Endodermal cell (in vitro differentiated cells): ENCODE measurements around the gene POLR3E. TPM values are rescaled to one million over a fixed set of nuclear protein-coding genes. Genes with fewer than 3 reads are reported as not detected.

Experiments
- DNase-seq: peaks from one replicate; pipeline ENCODE4 v3.0.0-alpha.2; 2017
- H3K27ac ChIP-seq: 2 replicates; pipeline ENCODE4 v1.5.1; 2013; ENCODE audit warnings: mild to moderate bottlenecking, low read depth, low read length, moderate library complexity
- H3K27me3 ChIP-seq: 2 replicates; pipeline ENCODE4 v1.6.1; 2013; ENCODE audit warnings: mild to moderate bottlenecking, low read length, moderate library complexity; ENCODE audit not compliant: insufficient read depth, control insufficient read depth, poor library complexity, severe bottlenecking
- H3K36me3 ChIP-seq: 2 replicates; pipeline ENCODE4 v1.7.0; 2013; ENCODE audit warnings: mild to moderate bottlenecking, low read length, moderate library complexity; ENCODE audit not compliant: control insufficient read depth, insufficient read depth
- H3K4me1 ChIP-seq: one replicate; pipeline ENCODE4 v1.7.0; 2013; ENCODE audit warnings: low read length; ENCODE audit not compliant: control insufficient read depth, insufficient read depth
- H3K4me3 ChIP-seq: 2 replicates; pipeline ENCODE4 v1.5.1; 2013; ENCODE audit warnings: mild to moderate bottlenecking, low read length, moderate library complexity
- H3K9ac ChIP-seq: 2 replicates; pipeline ENCODE4 v1.6.1; 2013; ENCODE audit warnings: mild to moderate bottlenecking, low read length, moderate library complexity; ENCODE audit not compliant: poor library complexity, severe bottlenecking; ENCODE audit errors: extremely low read depth
- H3K9me3 ChIP-seq: 2 replicates; pipeline ENCODE4 v1.6.1; 2013; ENCODE audit warnings: mild to moderate bottlenecking, low read length, moderate library complexity; ENCODE audit not compliant: control insufficient read depth
- H3K27ac Mint-ChIP-seq: 2 replicates; pipeline ENCODE4 v1.8.0; 2020; ENCODE audit warnings: mixed read lengths
- H3K27me3 Mint-ChIP-seq: 2 replicates; pipeline ENCODE4 v1.8.0; 2021; ENCODE audit warnings: mild to moderate bottlenecking, mixed read lengths; ENCODE audit not compliant: insufficient read depth
- H3K36me3 Mint-ChIP-seq: 2 replicates; pipeline ENCODE4 v1.8.0; 2020; ENCODE audit warnings: low read depth, mixed read lengths
- H3K4me1 Mint-ChIP-seq: 2 replicates; pipeline ENCODE4 v1.8.0; 2020; ENCODE audit warnings: mixed read lengths
- H3K4me3 Mint-ChIP-seq: 2 replicates; pipeline ENCODE4 v1.8.0; 2020; ENCODE audit warnings: mild to moderate bottlenecking, moderate library complexity, mixed read lengths
- H3K9me3 Mint-ChIP-seq: 2 replicates; pipeline ENCODE4 v1.8.0; 2020; ENCODE audit warnings: mild to moderate bottlenecking, mixed read lengths
- WGBS, 2 experiments: methylation state at CpG; one replicate each; pipeline versions ENCODE4 v1.1.5 to v1.1.7; 2013; ENCODE audit warnings: missing lambda C conversion rate in 2 of 2, mixed read lengths in 1 of 2; ENCODE audit not compliant: insufficient coverage in 1 of 2, insufficient read length in 1 of 2; 5-methylcytosine and 5-hydroxymethylcytosine counted together
- total RNA-seq, 2 donors: library from RNA; stranded (reverse); fragmentation: NEBNext Ultra II Directional in 1 of 2; extraction: Animal tissue kit (Norgen Biotek cat#: 25700) in 1 of 2; gene quantifications; 2 replicates in 1 of 2; 3 replicates in 1 of 2; pipeline ENCODE4 v1.2.1, GENCODE V29; 2021
- TF ChIP-seq, protein P1 (sequence below): fragments of 200-600 bp; sonication (generic); conservative IDR thresholded peaks from 2 replicates; pipeline ENCODE4 v1.5.0; 2021; ENCODE audit warnings: antibody characterized with exemption, mild to moderate bottlenecking

POLR3E gene
- total RNA-seq, 2 donors from 2014 or later: 73.1 to 73.6 TPM

DNA sequence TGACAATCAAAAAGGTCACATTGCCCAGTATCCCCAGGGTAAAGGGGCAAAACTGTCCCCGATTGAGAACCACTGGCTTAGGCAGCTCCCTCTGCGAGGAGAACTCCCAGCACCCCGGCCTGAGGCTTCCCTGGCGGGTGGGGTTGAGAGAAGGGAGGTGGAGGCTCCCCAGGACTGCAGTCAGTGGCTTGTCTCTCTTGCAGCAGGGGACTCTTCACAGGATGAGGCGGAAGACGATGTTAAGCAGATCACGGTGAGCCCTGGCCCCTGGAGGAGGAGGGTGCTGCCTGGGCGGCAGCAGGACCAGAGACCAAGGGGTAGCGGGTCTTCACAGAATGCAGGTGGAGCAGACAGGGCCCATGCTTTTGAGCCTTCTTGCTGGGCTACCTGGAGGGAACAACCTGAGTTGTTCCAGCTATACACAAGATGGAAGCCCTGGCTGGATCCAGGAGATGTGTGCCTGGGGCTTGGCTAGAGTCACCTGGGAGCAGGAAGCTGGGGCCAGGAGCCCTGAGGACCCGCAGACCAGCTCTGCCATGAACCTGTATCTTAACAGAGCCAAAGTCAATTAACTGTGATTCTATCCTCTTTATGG, 16.8 kb downstream of the POLR3E start:
- H3K9ac ChIP-seq: no peak overlapping the region
- DNase-seq: peak; percentile 34
- no peak overlapping the region for H3K27ac Mint-ChIP-seq
- no peak overlapping the region for H3K4me3 ChIP-seq
- H3K9me3 ChIP-seq: no peaks in the 10 kb centered on the region
- peaks cover 78% of the 10 kb centered on the region for H3K36me3 ChIP-seq
- H3K27me3 ChIP-seq: no peaks in the 10 kb centered on the region
- TF ChIP-seq, protein P1, sequence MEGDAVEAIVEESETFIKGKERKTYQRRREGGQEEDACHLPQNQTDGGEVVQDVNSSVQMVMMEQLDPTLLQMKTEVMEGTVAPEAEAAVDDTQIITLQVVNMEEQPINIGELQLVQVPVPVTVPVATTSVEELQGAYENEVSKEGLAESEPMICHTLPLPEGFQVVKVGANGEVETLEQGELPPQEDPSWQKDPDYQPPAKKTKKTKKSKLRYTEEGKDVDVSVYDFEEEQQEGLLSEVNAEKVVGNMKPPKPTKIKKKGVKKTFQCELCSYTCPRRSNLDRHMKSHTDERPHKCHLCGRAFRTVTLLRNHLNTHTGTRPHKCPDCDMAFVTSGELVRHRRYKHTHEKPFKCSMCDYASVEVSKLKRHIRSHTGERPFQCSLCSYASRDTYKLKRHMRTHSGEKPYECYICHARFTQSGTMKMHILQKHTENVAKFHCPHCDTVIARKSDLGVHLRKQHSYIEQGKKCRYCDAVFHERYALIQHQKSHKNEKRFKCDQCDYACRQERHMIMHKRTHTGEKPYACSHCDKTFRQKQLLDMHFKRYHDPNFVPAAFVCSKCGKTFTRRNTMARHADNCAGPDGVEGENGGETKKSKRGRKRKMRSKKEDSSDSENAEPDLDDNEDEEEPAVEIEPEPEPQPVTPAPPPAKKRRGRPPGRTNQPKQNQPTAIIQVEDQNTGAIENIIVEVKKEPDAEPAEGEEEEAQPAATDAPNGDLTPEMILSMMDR: no peak
- no peaks in the 10 kb centered on the region for H3K4me1 Mint-ChIP-seq
- H3K36me3 Mint-ChIP-seq: peaks cover 71% of the 10 kb centered on the region
- no peak overlapping the region for H3K4me3 Mint-ChIP-seq
- no peaks in the 10 kb centered on the region for H3K27me3 Mint-ChIP-seq
- H3K27ac ChIP-seq: no peak overlapping the region
- H3K9me3 Mint-ChIP-seq: no peaks in the 10 kb centered on the region
- WGBS, 2 experiments: 87 to 93% methylated on average over 3 to 10 of the region's 10 CpGs
- H3K4me1 ChIP-seq: no peaks in the 10 kb centered on the region

DNA sequence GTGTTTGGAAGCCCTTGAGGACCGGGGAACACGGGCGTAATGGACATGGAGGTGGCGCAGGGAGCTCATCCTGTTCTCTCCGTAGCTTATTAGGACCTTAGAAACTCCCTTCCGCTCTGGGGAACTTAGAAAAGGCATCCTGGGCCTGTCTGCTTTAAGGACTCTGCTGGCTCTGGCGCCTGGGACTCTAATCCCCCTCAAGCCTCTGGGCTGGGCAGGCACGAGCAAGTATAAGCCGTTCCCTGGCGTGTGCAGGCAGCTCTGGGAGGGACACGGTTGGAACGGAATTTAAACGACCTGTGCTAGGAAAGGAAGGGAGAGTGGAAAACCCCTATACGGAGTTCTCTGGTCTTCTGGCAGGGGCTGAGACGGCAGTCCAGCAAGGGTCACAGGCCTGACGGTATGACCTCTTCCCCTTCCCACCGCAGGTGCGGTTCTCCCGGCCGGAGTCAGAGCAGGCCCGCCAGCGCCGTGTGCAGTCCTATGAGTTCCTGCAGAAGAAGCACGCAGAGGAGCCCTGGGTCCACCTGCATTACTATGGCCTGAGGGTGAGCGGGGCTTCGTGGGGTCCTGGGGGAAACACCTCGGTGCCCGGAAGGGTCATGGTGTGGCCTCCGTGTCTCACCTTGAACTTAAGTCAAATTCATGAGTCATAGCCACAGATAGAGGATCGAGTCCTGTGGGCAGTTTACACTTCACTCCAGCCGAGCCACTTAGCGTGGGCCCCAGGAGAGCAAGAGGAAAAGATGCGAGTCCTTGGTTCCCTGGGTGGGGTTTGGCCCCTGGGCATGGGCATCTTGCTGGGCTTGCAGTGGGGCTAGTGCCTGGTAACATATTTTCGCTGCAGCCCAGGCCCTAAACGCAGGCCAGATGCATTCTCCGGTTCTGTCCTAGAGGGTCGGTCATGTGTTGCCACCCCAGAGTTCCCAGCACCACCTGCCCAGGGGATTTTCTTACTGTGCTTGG, 17.7 kb downstream of the POLR3E start:
- no peak overlapping the region for H3K27ac ChIP-seq
- Mint-ChIP-seq H3K4me1 (no peaks in the 10 kb centered on the region), H3K4me3 (no peak overlapping the region), H3K27me3 (no peaks in the 10 kb centered on the region), H3K9me3 (no peaks in the 10 kb centered on the region), H3K27ac (peak overlapping the region; percentile 61), H3K36me3 (peaks cover 67% of the 10 kb centered on the region)
- H3K9me3 ChIP-seq: no peaks in the 10 kb centered on the region
- H3K9ac ChIP-seq: no peak overlapping the region
- peak; percentile 41 for DNase-seq
- no peaks in the 10 kb centered on the region for H3K4me1 ChIP-seq
- H3K27me3 ChIP-seq: no peaks in the 10 kb centered on the region
- peaks cover 75% of the 10 kb centered on the region for H3K36me3 ChIP-seq
- WGBS, 2 experiments: 95% methylated on average over 25 to 37 of the region's 37 CpGs
- H3K4me3 ChIP-seq: no peak overlapping the region
- TF ChIP-seq, protein P1: no peak

DNA sequence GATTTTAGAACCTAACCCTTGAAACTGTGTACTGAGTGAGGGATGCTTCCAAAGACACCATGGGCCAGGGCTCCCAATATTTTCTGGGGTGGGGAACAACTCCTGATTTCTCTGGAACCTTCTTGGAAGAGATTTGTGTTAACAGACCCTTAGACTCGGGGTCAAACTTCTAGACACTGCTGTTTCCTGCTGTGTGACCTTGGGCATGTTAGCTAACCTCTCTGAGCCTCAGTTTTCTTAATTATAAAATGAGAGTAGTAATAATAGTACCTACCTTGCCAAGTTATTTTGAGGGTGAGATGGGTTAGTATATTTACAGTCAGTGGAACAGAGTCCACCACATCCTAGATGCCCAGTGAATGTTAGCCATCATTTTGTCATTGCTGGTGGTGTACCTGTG, 18.8 kb downstream of the POLR3E start:
- H3K36me3 Mint-ChIP-seq: peaks cover 69% of the 10 kb centered on the region
- H3K9me3 Mint-ChIP-seq: no peaks in the 10 kb centered on the region
- H3K9me3 ChIP-seq: no peaks in the 10 kb centered on the region
- no peaks in the 10 kb centered on the region for H3K4me1 Mint-ChIP-seq
- 72% methylated on average over 1 of the region's 1 CpG; no CpG with 5 or more reads in 1 of the 2 experiments for WGBS, 2 experiments
- no peak overlapping the region for H3K4me3 ChIP-seq
- H3K27me3 Mint-ChIP-seq: no peaks in the 10 kb centered on the region
- no peaks in the 10 kb centered on the region for H3K27me3 ChIP-seq
- no peak overlapping the region for H3K27ac Mint-ChIP-seq
- H3K4me3 Mint-ChIP-seq: no peak overlapping the region
- no peak overlapping the region for H3K9ac ChIP-seq
- DNase-seq: no peak
- TF ChIP-seq, protein P1: no peak
- H3K4me1 ChIP-seq: no peaks in the 10 kb centered on the region
- peaks cover 74% of the 10 kb centered on the region for H3K36me3 ChIP-seq
- no peak overlapping the region for H3K27ac ChIP-seq
